ENCODE results near the gene RNASE13. TPM values are rescaled to one million over a fixed set of nuclear protein-coding genes. Genes with fewer than 3 reads are reported as not detected.

Gene RNASE13
- total RNA-seq, 1 experiment from 2014 or later, result not detected

GRCh38 chr14:21036751-21037150, 2.1 kb upstream of the RNASE13 start:
- no CpG with 5 or more reads among the region's 7 CpGs for WGBS (ENCODE audit: extremely low coverage, insufficient read length, low lambda C conversion rate)
- Mint-ChIP-seq H3K9me3 (no peaks in the 10 kb centered on the region), H3K27ac (no peak overlapping the region), H3K36me3 (ENCODE audit: insufficient read depth in 1 of 3, low read depth in 3 of 3) (no peaks in the 10 kb centered on the region), H3K4me3 (no peak overlapping the region), H3K4me1 (peaks cover 24 to 26% of the 10 kb centered on the region in 2 experiments), H3K27me3 (ENCODE audit: low read depth) (peaks cover 36% of the 10 kb centered on the region)
- Histone ChIP-seq H4K5ac (ENCODE audit: insufficient read length, low read depth, low read length) (no peak overlapping the region), H2BK20ac (ENCODE audit: low read depth, low read length, poor library complexity, severe bottlenecking) (no peak overlapping the region), H3K27ac (ENCODE audit: insufficient read length, low read depth, low read length) (no peak overlapping the region), H3K79me1 (ENCODE audit: insufficient read depth, low read depth, low read length, poor library complexity, severe bottlenecking) (no peaks in the 10 kb centered on the region), H2BK5ac (ENCODE audit: insufficient read length, low read length) (no peak overlapping the region), H3K4me2 (ENCODE audit: insufficient read depth, insufficient read length, low read length) (no peak overlapping the region), H3K4ac (ENCODE audit: low read depth, low read length) (no peak overlapping the region), H3K9me3 (ENCODE audit: control insufficient read depth, low read depth, low read length) (no peaks in the 10 kb centered on the region), H2BK15ac (ENCODE audit: low read depth, low read length) (no peak overlapping the region), H2AFZ (ENCODE audit: low read length) (no peak overlapping the region), H3K14ac (ENCODE audit: insufficient read depth, low read length) (no peak overlapping the region), H3K79me2 (ENCODE audit: insufficient read depth, low read length) (no peaks in the 10 kb centered on the region), H3K18ac (ENCODE audit: insufficient read length, low read depth, low read length) (no peak overlapping the region), H2BK120ac (ENCODE audit: low read depth, low read length, poor library complexity, severe bottlenecking) (no peak overlapping the region), H3K23me2 (ENCODE audit: insufficient read length, low read depth, low read length, poor library complexity, severe bottlenecking) (no peaks in the 10 kb centered on the region), H3K27me3 (ENCODE audit: insufficient read depth, low read length) (no peaks in the 10 kb centered on the region), H4K91ac (ENCODE audit: insufficient read length, low read depth, low read length) (no peak overlapping the region), H2BK12ac (ENCODE audit: insufficient read length, low read depth, low read length) (no peak overlapping the region), H3K23ac (ENCODE audit: insufficient read length, low read depth, low read length) (no peak overlapping the region), H3K4me1 (ENCODE audit: insufficient read depth, low read length) (peaks cover 5% of the 10 kb centered on the region), H2AK5ac (ENCODE audit: insufficient read length, low read length) (no peak overlapping the region), H3T11ph (ENCODE audit: low read length) (no peak overlapping the region), H4K8ac (replicated peaks; ENCODE audit: insufficient read length, low read depth, low read length) (no peak overlapping the region), H4K20me1 (ENCODE audit: control insufficient read depth, insufficient read depth, insufficient read length) (no peaks in the 10 kb centered on the region), H3K56ac (ENCODE audit: insufficient read length, low read depth, low read length) (no peak overlapping the region), H3K9ac (ENCODE audit: extremely low read depth, insufficient read length, low read length) (no peak overlapping the region)
- no peak for TF ChIP-seq CTCF (conservative IDR thresholded peaks at IDR 0.05)
- DNase-seq, result no peak
